T-cell (primary cell): ENCODE results near the gene ZBTB5. TPM values are rescaled to one million over a fixed set of nuclear protein-coding genes. Genes with fewer than 3 reads are reported as not detected.

Experiments
- ATAC-seq, 4 experiments: fragments of 200-7000 bp in 3 of 4; fragments of 150-1000 bp in 1 of 4; cut with Tn5 transposase; replicated peaks in 1 of 4; 1 replicate in 3 of 4; 2 replicates in 1 of 4; pipeline ENCODE4 v1.10.0; 2021; ENCODE audit warnings: moderate library complexity in 3 of 4, mild to moderate bottlenecking in 2 of 4, moderate number of reproducible peaks in 1 of 4
- CTCF ChIA-PET, 2 donors: fragments of 300-600 bp; sonication (Branson Sonifier 250); formaldehyde crosslinking; loops; one replicate each; lab custom pipeline; 2022; ENCODE audit warnings: antibody characterized with exemption in 2 of 2; lab: Charles Lee
- POLR2A ChIA-PET, 2 donors: fragments of 300-600 bp; sonication (Branson Sonifier 250); formaldehyde crosslinking; loops; one replicate each; lab custom pipeline; 2022; ENCODE audit warnings: antibody characterized with exemption in 2 of 2; lab: Charles Lee
- DNase-seq, 35 experiments: peaks; one replicate each; pipeline versions ENCODE4 v3.0.0 to v3.0.0-alpha.2; 2013 to 2023
- H3K27ac ChIP-seq: one replicate; pipeline ENCODE4 v1.5.1; 2013; ENCODE audit warnings: low read length
- H3K27me3 ChIP-seq, 2 experiments: replicated peaks in 1 of 2; 1 replicate in 1 of 2; 2 replicates in 1 of 2; pipeline versions ENCODE4 v1.6.1 to v1.7.0; 2013; ENCODE audit warnings: low read length in 1 of 2, mixed read lengths in 1 of 2; ENCODE audit not compliant: control insufficient read depth in 2 of 2, insufficient read depth in 2 of 2; ENCODE audit errors: extremely low read depth in 1 of 2
- H3K36me3 ChIP-seq, 2 donors: 1 replicate in 1 of 2; 2 replicates in 1 of 2; pipeline versions ENCODE4 v1.6.1 to v1.7.0; 2013; ENCODE audit warnings: low read length in 1 of 2; ENCODE audit not compliant: control insufficient read depth in 2 of 2, insufficient read depth in 1 of 2; ENCODE audit errors: extremely low read depth in 1 of 2
- H3K4me1 ChIP-seq, 2 experiments: 1 replicate in 1 of 2; 2 replicates in 1 of 2; pipeline versions ENCODE4 v1.6.1 to v1.7.0; 2013; ENCODE audit warnings: low read length in 2 of 2, mixed read lengths in 1 of 2; ENCODE audit not compliant: insufficient read depth in 2 of 2, control insufficient read depth in 1 of 2; ENCODE audit errors: extremely low read depth in 1 of 2
- H3K4me3 ChIP-seq, 2 donors: 1 replicate in 1 of 2; 2 replicates in 1 of 2; pipeline versions ENCODE4 v1.5.1 to v1.7.0; 2013; ENCODE audit warnings: mild to moderate bottlenecking in 2 of 2, low read length in 1 of 2, moderate library complexity in 1 of 2; ENCODE audit not compliant: control insufficient read depth in 1 of 2; ENCODE audit errors: extremely low read depth in 1 of 2
- H3K9me3 ChIP-seq: 2 replicates; pipeline ENCODE4 v1.7.0; 2013
- H3K27ac Mint-ChIP-seq, 2 donors: one replicate each; pipeline ENCODE4 v1.8.0; 2020 to 2021; ENCODE audit warnings: mild to moderate bottlenecking in 2 of 2, mixed read lengths in 2 of 2
- H3K27me3 Mint-ChIP-seq, 2 donors: one replicate each; pipeline ENCODE4 v1.8.0; 2021 to 2022; ENCODE audit warnings: mixed read lengths in 2 of 2
- H3K36me3 Mint-ChIP-seq: one replicate; pipeline ENCODE4 v1.8.0; 2021; ENCODE audit warnings: mixed read lengths
- H3K4me1 Mint-ChIP-seq, 3 donors: one replicate each; pipeline ENCODE4 v1.8.0; 2020 to 2022; ENCODE audit warnings: mixed read lengths in 3 of 3, mild to moderate bottlenecking in 1 of 3
- H3K4me3 Mint-ChIP-seq, 3 donors: one replicate each; pipeline ENCODE4 v1.8.0; 2020 to 2022; ENCODE audit warnings: mild to moderate bottlenecking in 3 of 3, mixed read lengths in 3 of 3, moderate library complexity in 3 of 3
- H3K9me3 Mint-ChIP-seq, 3 donors: one replicate each; pipeline ENCODE4 v1.8.0; 2020 to 2022; ENCODE audit warnings: mixed read lengths in 3 of 3
- WGBS: methylation state at CpG from one replicate; pipeline ENCODE4 v1.1.5; 2013; ENCODE audit warnings: missing lambda C conversion rate; ENCODE audit not compliant: insufficient coverage; 5-methylcytosine and 5-hydroxymethylcytosine counted together
- total RNA-seq, 35 experiments: library from RNA in 6 of 35; stranded (reverse) in 6 of 35; fragments of 120-200 nt in 1 of 35; gene quantifications; one replicate each; pipeline versions ENCODE4 v1.2.1 to v1.2.4 and lab custom pipeline; 2013 to 2026

ZBTB5 gene
- total RNA-seq, 5 donors from 2014 or later (not counting 1 experiment from before 2014, with no cell fraction given), result 12.5 to 14.3 (median 13.3) TPM

DNA sequence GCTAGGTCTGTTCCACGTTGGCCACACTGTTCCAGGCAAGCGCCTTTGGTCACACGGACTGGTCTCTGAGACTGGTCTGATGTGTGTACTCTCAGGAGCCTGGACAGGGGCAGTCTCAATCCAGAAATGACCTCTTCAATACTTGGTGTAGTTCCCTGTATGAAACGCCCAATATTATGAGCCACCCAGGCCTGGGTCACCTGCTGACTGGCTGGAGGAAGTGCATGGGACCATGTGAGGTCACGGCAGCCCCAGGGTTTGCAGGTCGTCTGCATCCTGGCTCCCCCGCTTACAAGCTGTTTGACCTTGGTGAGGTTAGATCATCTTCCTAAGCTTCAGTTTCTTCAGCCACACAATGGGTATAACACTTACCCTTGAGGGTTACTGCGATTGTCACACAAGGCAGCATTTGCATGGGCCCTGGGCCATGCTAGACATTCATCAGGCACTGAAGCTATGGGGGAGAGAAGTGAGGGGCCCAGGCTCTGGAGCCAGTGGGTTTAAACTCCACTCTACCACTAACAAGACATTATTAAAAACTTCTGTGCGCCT lies 47.9 kb downstream of the ZBTB5 start:
- Mint-ChIP-seq H3K9me3 (no peaks in the 10 kb centered on the region), H3K27me3 (no peaks in the 10 kb centered on the region), H3K36me3 (no peaks in the 10 kb centered on the region), H3K4me1 (peaks cover 15 to 16% (median 15%) of the 10 kb centered on the region in 3 donors), H3K27ac (no peak overlapping the region), H3K4me3 (no peak overlapping the region)
- Histone ChIP-seq H3K9me3 (no peaks in the 10 kb centered on the region), H3K4me1 (peaks cover 4 to 16% of the 10 kb centered on the region in 2 experiments), H3K36me3 (no peaks in the 10 kb centered on the region), H3K27ac (no peak overlapping the region), H3K27me3 (peaks cover 0 to 9% of the 10 kb centered on the region in 2 experiments), H3K4me3 (no peak overlapping the region)
- DNase-seq (no peak), ATAC-seq (no peak)
- CTCF ChIA-PET, result interaction anchor here in 1 of 2 donors (1.1 kb wide), 1 partner anchor 63 kb away, joined by 3 read pairs; no protein-coding TSS in a partner anchor
- WGBS, result 77% methylated on average over 5 of the region's 9 CpGs
- POLR2A ChIA-PET, result no interaction called here

DNA sequence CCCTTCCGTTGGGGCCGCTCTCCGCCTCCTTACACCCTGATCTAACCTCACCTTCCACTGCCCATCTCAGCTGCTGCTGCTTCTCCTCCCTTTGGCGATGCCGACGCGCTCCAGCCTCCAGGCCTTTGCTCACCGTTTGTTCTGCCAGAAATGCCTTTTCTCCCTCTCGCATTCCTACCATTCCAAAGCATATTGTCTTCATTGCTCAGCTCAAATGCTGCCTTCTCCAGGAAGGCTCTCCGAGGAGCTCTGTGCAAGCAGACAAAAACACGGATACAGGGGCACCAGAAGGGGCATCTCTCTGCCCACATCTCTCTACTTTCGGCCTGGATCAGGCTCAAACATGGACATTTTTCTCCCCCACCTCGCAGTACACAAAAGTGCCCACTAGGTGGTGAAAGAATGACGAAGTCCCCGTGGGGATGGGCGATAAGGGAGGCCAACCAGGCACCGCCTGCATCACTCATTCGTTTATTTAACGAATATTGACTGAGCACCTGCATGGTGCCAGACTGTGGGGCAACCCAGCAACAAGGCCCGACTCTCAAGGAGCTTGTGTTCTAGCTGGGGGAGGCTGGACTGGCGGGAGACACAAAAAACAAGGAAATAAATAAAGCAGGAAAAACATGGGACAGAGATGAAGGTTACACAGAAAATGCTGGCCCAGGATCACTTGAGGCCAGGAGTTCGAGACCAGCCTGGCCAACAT lies 50.1 kb downstream of the ZBTB5 start:
- peaks cover 8 to 11% (median 8%) of the 10 kb centered on the region in 3 donors for H3K4me1 Mint-ChIP-seq
- no peaks in the 10 kb centered on the region for H3K9me3 ChIP-seq
- H3K27ac ChIP-seq, result no peak overlapping the region
- H3K4me3 ChIP-seq, result no peak overlapping the region
- no peaks in the 10 kb centered on the region for H3K27me3 Mint-ChIP-seq
- H3K27ac Mint-ChIP-seq, result peak overlapping the region in 1 of 2 donors; percentile 56
- H3K9me3 Mint-ChIP-seq, result no peaks in the 10 kb centered on the region
- 63% methylated on average over 14 of the region's 22 CpGs for WGBS
- H3K4me1 ChIP-seq, result peaks cover 0 to 11% of the 10 kb centered on the region in 2 experiments
- ATAC-seq (peak; percentile 91 to 98 (median 92)), DNase-seq (peak; percentile 35 to 83 (median 64))
- ChIA-PET POLR2A (interaction anchor here in 1 of 2 donors (0.6 kb wide), 1 partner anchor 73 kb away, joined by 3 read pairs; no protein-coding TSS in a partner anchor), CTCF (interaction anchor here (0.6 to 2.1 kb wide), 4 partner anchors 20 to 94 kb away, joined by 3 to 6 read pairs (median 4); partner anchors contain the start of gene ZBTB5 (in 1 of the 2))
- H3K36me3 ChIP-seq, result no peaks in the 10 kb centered on the region
- peak overlapping the region in 1 of 3 donors; percentile 21 for H3K4me3 Mint-ChIP-seq
- no peaks in the 10 kb centered on the region for H3K36me3 Mint-ChIP-seq
- H3K27me3 ChIP-seq, result peaks cover 0 to 9% of the 10 kb centered on the region in 2 experiments

DNA sequence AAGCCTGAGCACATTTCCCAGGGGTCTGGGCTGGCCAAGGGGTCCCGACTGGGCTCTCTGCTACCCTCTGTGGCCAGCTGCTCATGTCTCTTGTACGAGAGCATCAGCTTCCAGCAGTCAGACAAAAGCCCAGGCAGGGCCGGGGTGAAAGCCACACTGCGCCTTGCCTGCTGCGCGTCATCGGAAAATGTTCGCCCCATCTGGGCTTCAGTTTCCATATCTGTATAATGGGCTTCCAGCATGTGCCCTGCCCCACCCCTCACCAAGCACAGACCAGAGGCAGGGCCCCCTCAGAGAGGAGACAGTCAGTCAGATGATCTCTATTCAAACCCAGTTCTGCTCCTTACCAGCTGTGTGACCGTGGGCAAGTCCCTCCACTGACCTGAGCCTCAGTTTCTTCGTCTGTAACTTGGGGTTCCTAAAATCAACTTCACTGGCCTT lies 50.7 kb downstream of the ZBTB5 start:
- Mint-ChIP-seq H3K27ac (no peak overlapping the region), H3K4me3 (no peak overlapping the region), H3K9me3 (no peaks in the 10 kb centered on the region), H3K4me1 (peaks cover 8 to 18% (median 9%) of the 10 kb centered on the region in 3 donors), H3K27me3 (no peaks in the 10 kb centered on the region), H3K36me3 (no peaks in the 10 kb centered on the region)
- POLR2A ChIA-PET, result no interaction called here
- Histone ChIP-seq H3K9me3 (no peaks in the 10 kb centered on the region), H3K27ac (no peak overlapping the region), H3K36me3 (no peaks in the 10 kb centered on the region), H3K4me3 (no peak overlapping the region), H3K27me3 (peaks cover 0 to 9% of the 10 kb centered on the region in 2 experiments), H3K4me1 (peaks cover 0 to 15% of the 10 kb centered on the region in 2 experiments)
- DNase-seq (no peak), ATAC-seq (no peak)
- CTCF ChIA-PET, result interaction anchor here (1.0 to 2.1 kb wide), 2 partner anchors 51 to 94 kb away, joined by 3 to 6 read pairs; partner anchors contain the start of gene ZBTB5 (in 1 of the 2)
- 86% methylated on average over 6 of the region's 10 CpGs for WGBS

DNA sequence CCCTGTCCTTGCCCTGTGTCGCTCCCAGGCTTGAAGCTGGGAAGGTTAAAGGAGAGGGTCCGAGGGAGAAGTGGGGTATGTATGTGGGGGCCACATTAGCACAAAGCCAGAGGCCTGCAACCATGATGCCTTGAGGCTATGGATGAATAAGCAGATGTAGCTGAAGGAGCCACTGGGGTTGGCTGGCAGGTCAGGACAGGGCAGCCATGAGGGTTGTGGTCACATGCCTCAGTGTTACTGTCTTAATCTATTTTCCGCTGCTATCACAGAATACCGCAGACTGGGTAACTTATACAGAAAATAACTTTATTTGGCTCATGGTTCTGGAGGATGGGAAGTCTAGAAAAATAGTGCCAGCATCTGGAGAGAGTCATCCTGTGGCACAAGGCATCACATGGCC lies 51.9 kb downstream of the ZBTB5 start:
- Mint-ChIP-seq H3K4me1 (peaks cover 8 to 28% (median 17%) of the 10 kb centered on the region in 3 donors), H3K9me3 (no peaks in the 10 kb centered on the region), H3K36me3 (no peaks in the 10 kb centered on the region), H3K4me3 (no peak overlapping the region), H3K27me3 (no peaks in the 10 kb centered on the region), H3K27ac (no peak overlapping the region)
- no peak for ATAC-seq
- Histone ChIP-seq H3K4me1 (peaks cover 0 to 24% of the 10 kb centered on the region in 2 experiments), H3K27me3 (peaks cover 0 to 9% of the 10 kb centered on the region in 2 experiments), H3K9me3 (no peaks in the 10 kb centered on the region), H3K4me3 (no peak overlapping the region), H3K36me3 (no peaks in the 10 kb centered on the region), H3K27ac (no peak overlapping the region)
- DNase-seq, result no peak
- POLR2A ChIA-PET, result no interaction called here
- 100% methylated on average over 3 of the region's 4 CpGs for WGBS
- CTCF ChIA-PET, result interaction anchor here in 1 of 2 donors (0.5 kb wide), 1 partner anchor 143 kb away, joined by 8 read pairs; no protein-coding TSS in a partner anchor

DNA sequence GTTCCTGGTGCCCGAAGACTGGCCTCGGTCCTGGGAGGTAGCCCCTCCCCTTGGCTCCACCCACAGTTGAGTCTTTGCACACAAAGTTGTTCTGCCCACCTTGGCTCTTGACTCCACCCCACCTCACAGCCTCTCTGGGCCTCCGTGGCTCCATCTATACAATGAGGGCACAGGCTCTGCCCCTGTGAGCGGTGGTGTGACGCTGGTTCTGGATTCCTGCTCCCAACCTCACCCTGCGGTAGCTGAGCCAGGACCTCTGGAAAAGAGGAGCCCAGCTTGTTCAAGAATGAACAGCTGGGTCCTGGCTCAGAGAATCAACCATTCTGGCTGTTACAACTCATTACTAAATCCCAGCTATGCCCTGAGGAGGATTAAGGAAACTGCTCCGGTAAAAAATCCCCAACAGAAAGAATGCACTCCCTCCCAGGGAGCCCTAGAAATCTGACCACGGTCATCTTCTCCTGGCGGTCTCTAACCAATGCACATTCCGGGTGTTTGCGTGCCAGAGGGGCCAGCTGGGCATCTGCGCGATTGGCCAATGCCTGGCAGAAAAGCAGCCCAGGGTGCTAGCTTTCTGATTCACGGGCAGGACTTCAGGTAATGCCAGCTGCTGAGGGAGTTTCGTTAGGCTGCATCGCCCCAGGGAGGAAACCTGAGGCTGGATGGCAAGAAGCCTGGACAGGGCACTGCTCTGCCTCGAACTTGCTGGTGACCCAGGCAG lies 52.7 kb downstream of the ZBTB5 start:
- ChIA-PET POLR2A (interaction anchor here in 1 of 2 donors (0.6 kb wide), 1 partner anchor 36 kb away, joined by 3 read pairs; no protein-coding TSS in a partner anchor), CTCF (interaction anchor here in 1 of 2 donors (0.8 kb wide), 1 partner anchor 442 kb away, joined by 4 read pairs; no protein-coding TSS in a partner anchor)
- no peak for ATAC-seq
- H3K27ac Mint-ChIP-seq, result no peak overlapping the region
- H3K4me3 ChIP-seq, result no peak overlapping the region
- 95% methylated on average over 16 of the region's 17 CpGs for WGBS
- H3K36me3 Mint-ChIP-seq, result no peaks in the 10 kb centered on the region
- no peak overlapping the region for H3K27ac ChIP-seq
- DNase-seq, result no peak
- peaks cover 0 to 9% of the 10 kb centered on the region in 2 experiments for H3K27me3 ChIP-seq
- peaks cover 0 to 24% of the 10 kb centered on the region in 2 experiments for H3K4me1 ChIP-seq
- H3K9me3 ChIP-seq, result no peaks in the 10 kb centered on the region
- no peaks in the 10 kb centered on the region for H3K9me3 Mint-ChIP-seq
- no peak overlapping the region for H3K4me3 Mint-ChIP-seq
- H3K36me3 ChIP-seq, result no peaks in the 10 kb centered on the region
- H3K4me1 Mint-ChIP-seq, result peaks cover 8 to 28% (median 17%) of the 10 kb centered on the region in 3 donors
- H3K27me3 Mint-ChIP-seq, result no peaks in the 10 kb centered on the region
